NCI-H2227 (cell line): ENCODE measurements around the gene NCCRP1.
A peak's percentile ranks its signal among the peaks of the same experiment; 100 is the strongest.

Source experiments
- DNase-seq: peaks from one replicate; lab custom pipeline; 2025; ENCODE audit not compliant: unreplicated experiment; lab: John Stamatoyannopoulos, UW

Gene NCCRP1, protein sequence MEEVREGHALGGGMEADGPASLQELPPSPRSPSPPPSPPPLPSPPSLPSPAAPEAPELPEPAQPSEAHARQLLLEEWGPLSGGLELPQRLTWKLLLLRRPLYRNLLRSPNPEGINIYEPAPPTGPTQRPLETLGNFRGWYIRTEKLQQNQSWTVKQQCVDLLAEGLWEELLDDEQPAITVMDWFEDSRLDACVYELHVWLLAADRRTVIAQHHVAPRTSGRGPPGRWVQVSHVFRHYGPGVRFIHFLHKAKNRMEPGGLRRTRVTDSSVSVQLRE

DNA sequence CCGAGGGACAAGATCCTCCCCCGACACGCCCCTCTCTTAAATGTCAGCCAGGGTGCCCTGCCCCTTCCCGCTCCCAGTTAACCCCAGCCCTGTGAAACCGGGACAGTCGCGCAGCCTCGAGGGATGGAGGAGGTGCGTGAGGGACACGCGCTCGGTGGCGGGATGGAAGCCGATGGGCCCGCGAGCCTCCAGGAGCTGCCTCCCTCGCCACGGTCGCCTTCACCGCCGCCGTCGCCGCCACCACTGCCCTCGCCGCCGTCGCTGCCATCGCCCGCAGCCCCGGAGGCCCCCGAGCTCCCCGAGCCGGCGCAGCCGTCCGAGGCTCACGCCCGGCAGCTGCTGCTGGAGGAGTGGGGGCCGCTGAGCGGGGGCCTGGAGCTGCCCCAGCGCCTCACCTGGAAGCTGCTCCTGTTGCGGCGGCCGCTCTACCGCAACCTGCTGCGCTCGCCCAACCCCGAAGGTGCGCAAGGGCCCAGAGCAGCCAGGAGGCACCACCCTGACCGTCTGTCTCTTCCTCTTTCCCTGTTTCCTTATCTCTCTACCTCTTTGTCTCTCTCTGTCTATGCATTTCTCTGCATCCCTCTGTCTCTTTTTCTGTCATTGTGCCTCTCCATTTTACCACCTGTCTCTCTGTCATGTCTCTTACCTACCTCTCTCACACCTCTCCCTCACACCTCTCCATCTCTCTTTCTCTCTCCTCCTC is at the start of gene NCCRP1:
Gene NCCRP1 (plus strand): TSS at position 105 of the 703 bp plus-strand sequence. CDS start 19 bp downstream, at position 124.
- DNase-seq: peak; percentile 65

DNA sequence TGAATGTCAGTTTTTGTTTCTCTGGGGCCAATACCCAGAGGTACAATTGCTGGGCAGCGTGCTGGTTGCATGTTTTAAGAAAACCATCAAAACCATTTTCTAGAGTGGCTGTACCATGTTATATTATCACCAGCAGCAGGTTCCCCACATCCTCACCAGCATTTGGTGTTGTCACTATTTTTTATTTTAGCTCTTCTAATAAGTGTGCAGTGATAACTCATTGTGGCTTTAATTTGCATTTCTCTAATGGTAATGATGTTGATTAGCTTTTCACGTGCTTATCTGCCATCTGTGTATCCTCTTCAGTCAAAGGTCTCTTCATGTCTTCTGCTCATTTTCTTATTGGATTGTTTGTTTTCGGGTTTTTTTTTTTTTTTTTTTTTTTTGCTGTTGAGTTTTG is 49.3 kb upstream of the NCCRP1 start:
- DNase-seq: no peak

DNA sequence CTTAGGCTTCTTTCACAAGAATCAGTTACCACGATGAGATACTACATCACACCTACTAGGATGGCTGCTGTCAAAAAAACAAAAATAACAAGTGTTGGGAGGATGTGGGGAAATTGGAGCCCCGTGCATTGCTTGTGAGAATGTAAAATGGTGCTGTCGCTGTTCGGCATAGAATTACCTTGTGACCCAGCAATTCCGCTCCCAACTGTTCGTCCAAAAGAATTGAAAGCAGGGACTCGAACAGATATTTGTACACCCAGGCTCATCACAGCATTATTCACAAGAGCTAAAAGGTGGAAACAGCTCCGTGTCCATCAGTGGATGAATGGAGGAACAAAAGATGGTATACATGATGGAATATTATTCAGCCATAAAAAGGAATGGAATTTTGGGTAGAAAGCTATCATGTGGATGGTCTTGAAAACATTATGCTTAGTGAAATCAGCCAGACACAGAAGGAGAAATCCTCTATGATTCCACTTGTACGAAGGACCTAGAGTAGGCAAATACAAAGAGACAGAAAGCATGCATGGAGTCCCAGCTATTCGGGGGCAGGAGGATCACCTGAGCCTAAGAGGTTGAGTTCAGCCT is 47.7 kb upstream of the NCCRP1 start:
- DNase-seq: no peak

DNA sequence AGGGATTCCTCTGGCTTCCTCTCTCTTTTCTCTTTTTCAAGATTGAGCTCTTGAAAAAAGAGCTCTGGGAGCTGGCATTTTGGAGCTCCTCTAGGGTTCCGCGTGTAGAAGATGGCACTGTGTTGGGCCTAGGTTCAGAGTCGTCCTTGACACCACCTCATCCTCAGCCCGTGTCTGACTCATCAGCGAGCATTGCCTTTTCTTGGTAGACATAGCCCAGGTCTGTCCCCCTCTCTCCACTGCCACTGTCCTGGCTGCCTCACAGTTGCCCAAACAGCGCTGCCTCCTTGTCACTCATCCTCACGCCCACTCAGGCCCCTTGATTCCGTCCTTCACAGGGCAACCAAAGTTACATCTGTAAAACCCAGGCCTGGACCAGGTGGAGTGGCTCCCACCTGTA is 46.5 kb upstream of the NCCRP1 start:
- DNase-seq: no peak

DNA sequence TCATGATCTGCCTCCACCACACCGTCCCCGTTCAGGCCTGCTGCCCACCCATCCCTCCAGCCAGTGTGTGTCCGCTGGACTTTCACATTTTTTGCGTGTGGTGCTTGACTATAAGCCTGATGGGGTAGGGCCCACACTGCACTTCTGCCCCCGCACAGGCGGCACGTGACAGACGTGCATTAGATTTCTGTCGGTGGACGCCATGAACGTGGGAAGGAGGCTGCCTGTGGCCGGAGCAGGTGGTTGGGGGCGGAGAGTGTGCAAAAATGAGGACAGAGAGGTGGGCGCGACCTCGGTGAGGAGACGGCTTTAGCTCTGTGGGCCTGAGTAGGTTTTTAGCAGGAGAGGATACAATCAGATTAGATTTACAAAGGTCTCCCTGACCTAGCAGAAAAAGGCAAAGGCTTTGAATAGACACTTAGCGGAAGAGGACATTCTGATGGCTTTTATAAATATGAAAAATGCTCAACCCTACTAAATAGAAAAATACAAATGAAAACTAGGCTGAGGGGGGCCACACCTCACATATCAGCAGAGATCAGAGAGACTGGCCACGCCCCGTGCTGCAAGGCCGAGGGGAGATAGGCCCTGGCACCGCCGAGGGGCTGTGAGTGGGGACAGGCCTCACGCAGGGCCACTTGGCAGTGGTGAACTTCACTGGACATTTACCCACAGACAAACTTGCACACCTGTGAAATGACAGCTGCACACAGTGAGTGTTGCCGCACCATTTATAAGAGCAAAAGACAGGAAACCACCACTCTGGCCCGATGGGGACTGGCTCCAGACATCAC is 45.8 kb upstream of the NCCRP1 start:
- DNase-seq: no peak

DNA sequence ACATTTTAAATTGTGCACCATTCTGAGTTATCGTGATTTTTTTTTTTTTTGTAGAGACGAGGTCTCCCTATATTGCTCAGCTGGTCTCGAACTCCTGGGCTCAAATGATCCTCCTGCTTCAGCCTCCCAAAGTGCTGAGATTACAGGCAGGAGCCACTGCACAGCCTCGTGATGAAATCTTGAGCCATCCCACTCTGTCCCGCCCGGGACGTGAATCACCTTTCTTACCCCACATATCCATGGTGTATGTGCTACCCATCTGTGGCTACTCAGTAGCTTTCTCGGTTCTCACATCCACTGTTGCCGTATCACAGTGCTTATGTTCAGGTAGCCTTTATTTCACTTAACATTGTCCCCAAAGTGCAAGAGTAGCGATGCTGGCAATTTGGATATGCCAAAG is 44.7 kb upstream of the NCCRP1 start:
- DNase-seq: no peak

DNA sequence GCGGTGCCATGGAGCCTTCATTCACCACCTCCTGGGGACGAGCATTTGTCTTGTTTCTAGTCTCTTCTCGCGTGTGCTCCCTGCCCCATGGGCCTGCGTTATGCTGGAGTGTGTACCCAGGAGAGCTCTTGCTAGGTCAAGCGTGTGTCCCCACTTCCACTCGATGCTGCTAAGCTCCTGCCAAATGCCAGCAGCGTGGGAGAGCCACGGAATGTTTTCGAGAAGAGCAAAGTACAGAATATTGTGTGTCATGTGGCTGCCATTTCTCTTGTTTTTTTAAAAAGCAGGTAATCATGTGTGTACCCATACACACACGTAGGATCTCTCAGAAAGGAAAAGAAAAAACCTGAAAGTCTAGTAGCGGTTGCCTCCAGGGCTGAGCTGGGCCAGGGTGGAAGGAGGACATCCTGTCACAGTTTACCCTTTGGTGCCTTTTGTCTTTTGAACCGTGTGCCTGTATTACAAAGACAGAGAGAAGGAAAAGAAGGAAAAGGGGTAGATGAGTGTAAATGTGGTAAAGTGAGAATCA is 42.6 kb upstream of the NCCRP1 start:
- DNase-seq: no peak

DNA sequence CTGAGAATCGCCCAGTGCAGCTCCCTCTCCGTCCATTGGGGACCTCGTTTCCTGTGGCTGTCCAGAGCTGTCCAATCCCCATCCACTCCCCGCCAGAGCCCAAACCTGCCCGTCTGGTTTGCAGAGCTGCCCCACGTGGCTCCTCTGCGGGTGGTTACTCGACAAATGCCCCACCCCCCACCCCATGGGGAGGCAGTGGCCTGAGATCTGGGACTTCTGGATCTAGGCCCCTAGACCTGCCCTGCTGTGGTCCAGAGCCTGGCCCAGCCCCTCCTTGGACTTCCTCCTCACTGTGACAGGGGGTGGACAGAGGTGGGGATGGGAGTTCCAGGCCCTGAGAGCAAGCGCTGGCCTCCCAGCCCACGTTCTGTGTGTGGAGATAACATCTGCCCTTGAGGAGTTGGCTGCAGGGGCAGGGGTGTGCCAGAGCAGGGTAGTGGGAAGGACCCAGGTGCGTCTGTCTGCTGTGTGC is 42.1 kb upstream of the NCCRP1 start:
- DNase-seq: no peak

DNA sequence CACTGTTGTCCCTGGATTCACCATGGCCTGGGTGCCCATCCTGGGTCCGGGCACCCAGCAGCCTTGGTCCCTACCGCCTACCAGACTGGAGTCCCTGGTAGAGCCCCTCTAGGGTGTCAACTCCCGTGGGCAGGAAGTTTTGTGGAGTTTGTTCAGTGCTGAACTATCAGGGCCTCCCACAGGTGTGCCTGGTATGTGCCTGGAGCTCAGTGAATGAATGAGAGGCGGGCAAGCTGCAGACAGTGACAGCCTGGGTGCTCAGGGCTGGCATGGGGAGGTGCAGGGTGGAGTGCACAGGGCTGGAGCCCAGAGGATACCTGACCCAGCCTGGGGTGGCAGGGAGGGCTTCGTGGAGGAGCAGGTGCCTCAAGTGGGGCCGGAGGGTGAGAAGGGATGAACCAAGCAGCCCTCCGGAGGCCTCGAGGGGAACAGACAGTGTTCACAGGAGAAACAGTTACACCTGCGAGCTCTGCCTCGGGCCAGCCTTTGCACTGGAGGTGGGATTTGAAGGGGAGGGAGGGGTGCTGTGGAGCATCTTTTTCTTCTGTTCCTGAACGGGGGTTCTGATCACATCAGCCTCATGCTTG is 41.6 kb upstream of the NCCRP1 start:
- no peak for DNase-seq

DNA sequence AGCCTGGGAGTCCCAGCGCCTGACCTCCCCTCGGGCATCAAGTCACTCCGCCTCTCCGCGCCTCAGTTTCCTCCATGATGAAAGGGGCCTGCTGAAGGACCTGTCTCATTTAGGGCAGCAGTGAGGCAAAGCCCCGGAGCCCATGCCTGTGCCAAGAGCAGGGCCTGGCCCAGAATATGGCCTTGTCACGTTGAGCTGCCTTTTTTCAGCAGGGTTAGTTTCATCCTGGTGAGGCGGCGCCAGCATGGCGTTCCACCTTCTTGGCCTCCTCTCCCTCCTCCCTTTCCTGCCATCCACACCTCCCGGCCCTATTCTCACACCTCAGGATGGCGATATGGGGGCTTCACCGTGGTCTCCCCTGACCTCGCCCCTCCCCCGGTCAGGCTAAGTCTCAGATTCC is 41.0 kb upstream of the NCCRP1 start:
- no peak for DNase-seq

DNA sequence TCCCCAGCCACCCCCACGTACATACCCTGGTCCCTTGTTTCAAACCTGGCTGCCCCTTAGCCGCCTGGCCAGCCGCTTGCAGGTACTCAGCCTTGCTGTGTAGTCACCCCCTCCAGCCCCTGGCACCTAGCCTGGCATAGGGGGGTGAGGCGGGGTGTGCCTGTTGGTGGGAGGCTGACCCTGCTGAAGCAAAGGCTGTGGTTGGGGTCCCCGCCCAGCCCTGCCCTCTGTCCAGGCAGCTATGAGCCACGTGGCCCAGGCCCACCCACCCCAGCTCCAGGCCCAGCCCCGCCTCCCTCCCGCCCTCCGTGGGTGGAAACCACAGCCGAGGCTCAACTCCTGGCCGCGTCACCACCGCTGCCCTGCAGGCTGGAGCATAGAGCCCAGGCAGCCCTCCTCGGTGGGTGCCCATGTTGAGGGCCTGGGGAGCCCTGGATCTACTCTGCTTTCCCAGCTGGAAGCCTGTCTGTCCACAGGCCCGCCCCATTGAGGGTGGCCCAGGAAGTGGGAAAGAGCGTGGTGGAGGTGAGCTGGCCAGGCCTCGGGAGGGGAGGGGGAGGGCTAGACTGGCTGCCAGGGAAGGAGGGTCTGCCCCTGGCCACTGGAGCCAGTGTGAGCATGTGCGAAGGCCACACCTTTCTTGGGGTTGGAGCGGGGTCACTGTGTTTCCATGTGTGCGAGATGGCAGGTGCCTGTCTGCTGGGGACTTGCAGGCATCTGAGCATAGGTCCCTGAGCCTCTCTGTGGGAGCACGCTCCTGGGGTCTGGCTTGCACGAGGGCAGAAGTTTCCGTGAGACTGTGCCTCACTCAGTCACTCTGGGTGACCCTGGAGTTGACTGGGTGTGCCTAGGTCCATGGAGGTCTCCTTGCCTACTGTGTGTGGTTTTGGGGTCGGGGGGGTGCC is 40.2 kb upstream of the NCCRP1 start:
- peak; percentile 57 for DNase-seq

DNA sequence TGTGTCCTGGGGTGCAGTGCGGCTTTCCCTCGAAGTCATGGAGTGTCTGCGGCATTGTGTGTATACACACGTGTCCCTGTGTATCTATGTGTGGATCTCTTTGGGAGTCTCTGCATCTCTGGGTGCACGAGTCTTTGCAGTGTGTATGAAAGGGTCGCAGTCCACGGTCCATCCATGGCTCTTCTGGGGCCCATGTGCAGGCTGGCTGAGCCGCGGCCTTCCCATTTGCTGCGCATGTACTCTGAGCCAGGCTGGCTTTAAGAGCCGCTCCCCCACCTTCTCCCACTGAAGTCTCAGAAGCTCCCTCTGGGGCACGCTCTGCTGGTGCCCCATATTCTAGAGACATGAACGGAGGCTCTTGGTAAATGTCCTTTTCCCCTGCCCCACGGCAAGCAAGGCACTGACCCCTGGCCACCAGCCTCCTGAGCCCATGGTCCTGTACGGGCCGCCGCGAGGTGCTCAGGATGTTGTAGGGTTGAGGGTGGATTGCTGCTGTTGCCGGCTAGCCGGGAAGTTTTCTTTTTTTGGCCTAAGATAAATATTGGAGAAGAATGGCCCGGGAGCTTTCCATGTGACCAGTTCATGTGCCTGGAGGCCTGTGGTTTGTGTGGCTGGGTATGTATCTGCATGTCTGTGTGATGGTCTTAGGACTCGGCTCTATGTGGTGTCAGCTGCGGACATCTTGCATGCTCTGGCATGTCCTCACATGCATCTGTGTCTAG is 39.3 kb upstream of the NCCRP1 start:
- DNase-seq: no peak

DNA sequence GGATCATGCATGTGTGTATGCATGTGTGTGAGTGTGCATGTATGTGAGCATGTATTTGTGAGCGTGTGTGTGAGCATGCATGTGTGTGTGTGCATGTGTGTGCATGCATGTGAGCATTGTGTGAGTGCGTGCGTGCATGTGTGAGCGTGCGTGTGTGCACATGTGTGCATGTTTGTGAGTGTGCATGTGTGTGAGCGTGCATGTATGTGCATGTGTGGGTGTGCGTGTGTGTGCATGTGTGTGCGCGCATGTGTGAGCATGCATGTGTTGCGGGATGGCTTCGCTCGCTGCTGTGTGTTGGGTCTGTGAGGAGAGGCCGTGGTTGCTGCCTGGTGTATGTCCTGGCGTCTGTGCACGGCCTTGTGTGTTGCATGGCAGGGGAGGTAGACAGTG is 38.8 kb upstream of the NCCRP1 start:
- DNase-seq: no peak

DNA sequence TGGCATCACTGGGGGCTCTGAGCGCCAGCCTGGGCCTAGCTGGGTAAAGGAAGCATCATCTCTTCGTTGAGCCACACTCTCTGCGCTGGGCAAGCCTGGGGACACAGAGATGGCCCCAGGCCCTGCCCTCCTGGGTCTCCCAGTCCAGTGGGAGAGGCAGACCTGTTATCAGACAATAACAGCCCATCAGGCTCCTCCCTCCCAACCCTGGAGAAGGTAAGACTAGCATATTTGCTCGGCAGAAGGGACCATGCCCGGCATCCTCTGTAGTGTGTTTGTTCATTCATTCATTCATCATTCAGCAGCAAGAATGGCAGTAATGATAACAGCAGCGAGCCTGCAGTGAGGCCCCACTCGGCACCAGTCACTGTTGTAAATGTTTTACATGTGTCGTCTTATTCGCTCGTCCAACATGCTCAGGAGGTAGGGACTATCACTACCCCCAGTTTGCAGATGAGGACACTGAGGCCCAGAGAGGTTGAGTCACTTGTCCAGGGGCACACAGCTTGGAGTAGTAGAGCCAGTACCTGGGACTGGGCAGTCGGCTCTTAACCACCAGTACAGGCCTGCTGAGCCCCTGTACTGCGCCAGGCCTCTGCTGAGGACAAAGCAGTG is 38.0 kb upstream of the NCCRP1 start:
- DNase-seq: no peak

DNA sequence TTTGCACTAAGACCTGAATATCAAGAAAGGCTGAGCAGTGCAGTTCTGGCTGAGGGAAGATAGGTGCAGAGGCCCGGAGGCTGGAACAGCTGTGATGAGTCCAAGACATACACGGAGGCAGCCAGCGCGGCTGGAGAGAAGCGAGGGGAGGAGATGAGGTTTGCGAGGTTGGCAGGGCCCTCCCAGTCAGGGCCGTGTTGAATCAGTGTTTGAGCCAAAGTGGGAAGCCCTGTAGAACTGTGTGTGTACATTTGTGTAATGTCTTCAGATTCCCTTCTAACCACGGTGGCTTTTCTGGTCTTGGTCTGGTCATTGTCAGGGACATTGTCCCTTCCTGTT is 36.3 kb upstream of the NCCRP1 start:
- no peak for DNase-seq

DNA sequence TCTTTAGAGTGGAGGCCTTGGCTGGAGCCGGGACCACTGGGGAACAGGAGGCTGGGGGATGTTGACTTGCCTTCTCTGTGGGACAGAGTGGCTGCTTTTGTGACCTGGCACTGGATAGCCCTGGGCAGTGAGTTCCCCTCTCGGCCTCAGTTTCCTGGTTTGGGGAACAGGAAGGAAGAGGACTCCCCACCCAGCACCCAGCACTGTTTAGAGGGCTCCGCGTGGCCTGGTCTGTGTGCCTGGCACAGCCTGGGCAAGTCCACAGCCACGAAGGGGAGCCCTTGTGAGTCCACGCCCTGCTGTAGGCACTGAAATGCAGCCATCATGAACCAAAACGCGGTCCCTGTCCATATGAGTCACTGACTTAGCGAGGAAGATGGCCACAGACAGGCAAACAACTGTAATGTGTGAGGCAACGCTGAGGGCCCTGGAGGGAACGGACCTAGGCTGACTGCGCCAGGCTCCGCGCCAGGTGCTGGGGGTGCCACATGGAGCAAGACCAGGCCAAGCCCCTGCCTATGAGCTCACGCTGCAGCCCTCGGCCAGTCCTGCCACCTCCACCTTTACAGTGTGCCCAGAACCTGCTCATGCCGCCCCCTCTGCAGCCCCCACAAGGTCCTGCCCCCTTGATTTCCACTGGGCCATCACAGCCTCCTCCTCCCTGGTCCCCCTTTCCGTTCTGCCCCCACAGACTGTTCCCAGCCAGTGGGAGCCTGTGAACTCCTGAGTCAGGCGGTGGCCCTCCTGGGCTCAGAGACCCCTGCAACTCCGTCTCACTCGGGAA is 35.7 kb upstream of the NCCRP1 start:
- DNase-seq: no peak

DNA sequence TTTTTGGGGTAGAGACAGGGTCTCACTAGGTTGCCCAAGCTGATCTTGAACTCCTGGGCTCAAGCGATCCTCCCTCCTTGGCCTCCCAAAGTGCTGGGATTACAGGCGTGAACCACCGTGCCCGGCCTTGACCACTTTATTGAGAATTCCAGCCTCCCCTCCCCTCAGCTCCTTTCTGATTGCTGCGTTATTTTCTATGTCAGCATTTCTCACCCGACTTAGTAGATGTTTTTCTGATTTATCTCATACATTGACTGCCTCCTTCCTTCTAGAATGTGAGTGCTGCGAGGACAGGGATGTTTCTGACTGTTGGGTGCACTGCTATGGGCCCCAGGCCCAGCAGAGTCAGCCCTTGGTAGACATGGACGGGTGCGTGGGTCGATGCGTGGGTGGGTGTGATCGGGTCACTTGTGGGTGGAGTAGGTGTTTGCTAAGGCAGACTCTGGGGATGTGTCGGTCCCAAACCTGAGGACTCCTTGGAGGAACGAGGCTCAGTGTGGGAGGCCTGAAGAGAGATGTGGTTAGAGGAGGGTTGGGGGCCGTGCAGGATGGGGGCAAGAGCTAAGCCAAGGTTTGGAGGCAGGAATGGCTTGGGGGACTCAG is 34.2 kb upstream of the NCCRP1 start:
- DNase-seq: no peak

DNA sequence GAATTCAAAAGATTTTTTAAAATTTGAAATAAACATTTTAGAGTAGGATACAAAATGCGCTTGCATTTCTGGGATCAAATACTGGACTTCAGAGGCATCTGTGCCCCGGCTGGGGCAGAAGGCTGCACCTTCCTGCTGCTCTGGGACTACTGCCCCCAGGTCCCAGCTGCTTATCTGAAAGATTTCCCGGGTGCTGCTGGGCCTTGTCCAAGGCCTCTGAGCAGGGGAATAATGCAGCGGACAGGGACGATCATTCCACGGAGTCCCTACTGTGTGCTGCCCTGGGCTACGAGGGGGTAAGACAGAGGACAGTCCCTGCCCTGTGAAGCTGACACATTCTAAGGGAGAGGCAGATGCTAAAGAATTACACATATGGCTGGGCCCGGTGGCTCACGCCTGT is 33.1 kb upstream of the NCCRP1 start:
- DNase-seq: no peak
